NOMO-1 treated with dmso at 0.1 percent for 144 hours (cell line): ENCODE results near the gene TMEM229B.

ENCODE experiments used
- DNase-seq: peaks from one replicate; lab custom pipeline; 2025; ENCODE audit not compliant: unreplicated experiment; lab: John Stamatoyannopoulos, UW

Gene TMEM229B

GRCh38 chr14:67490196-67490595 lies 1.7 kb upstream of the TMEM229B start:
- no peak for DNase-seq

GRCh38 chr14:67487332-67487731 lies 1.2 kb downstream of the TMEM229B start:
- DNase-seq: no peak

GRCh38 chr14:67486890-67487289 lies 1.6 kb downstream of the TMEM229B start:
- no peak for DNase-seq

GRCh38 chr14:67485501-67486095 lies 2.9 kb downstream of the TMEM229B start:
- no peak for DNase-seq

GRCh38 chr14:67483579-67484285 lies 4.8 kb downstream of the TMEM229B start:
- DNase-seq: no peak

GRCh38 chr14:67482231-67483164 lies 6.0 kb downstream of the TMEM229B start:
- no peak for DNase-seq

- no peak for DNase-seq
These were observed 8.5 kb downstream of the TMEM229B start for GRCh38 chr14:67480011-67480410.

- no peak for DNase-seq
These were observed 9.8 kb downstream of the TMEM229B start for GRCh38 chr14:67478800-67479084.

- no peak for DNase-seq
These were observed 10.4 kb downstream of the TMEM229B start for GRCh38 chr14:67477926-67478799.

GRCh38 chr14:67474366-67474765 lies 14.2 kb downstream of the TMEM229B start:
- no peak for DNase-seq

- no peak for DNase-seq
These were observed 15.0 kb downstream of the TMEM229B start for GRCh38 chr14:67473290-67474082.

GRCh38 chr14:67472726-67473125 lies 15.8 kb downstream of the TMEM229B start:
- no peak for DNase-seq

- no peak for DNase-seq
These were observed 18.6 kb downstream of the TMEM229B start for GRCh38 chr14:67469954-67470353.

GRCh38 chr14:67468378-67468730 lies 20.2 kb downstream of the TMEM229B start:
- DNase-seq: no peak

- DNase-seq: no peak
These were observed 21.4 kb downstream of the TMEM229B start for GRCh38 chr14:67467134-67467533.

- no peak for DNase-seq
These were observed 23.6 kb downstream of the TMEM229B start for GRCh38 chr14:67464879-67465278.

- no peak for DNase-seq
These were observed 24.1 kb downstream of the TMEM229B start for GRCh38 chr14:67464377-67464776.

- no peak for DNase-seq
These were observed 24.6 kb downstream of the TMEM229B start for GRCh38 chr14:67463900-67464299.

- no peak for DNase-seq
These were observed 26.5 kb downstream of the TMEM229B start for GRCh38 chr14:67461996-67462395.

- no peak for DNase-seq
These were observed 27.1 kb downstream of the TMEM229B start for GRCh38 chr14:67461341-67461985.
